HT1080 (cell line): ENCODE data around the gene ZNF524. TPM values are rescaled to one million over a fixed set of nuclear protein-coding genes. Genes with fewer than 3 reads are reported as not detected.

ENCODE experiments used
- DNase-seq: peaks from one replicate; pipeline ENCODE4 v3.0.0-alpha.2; 2015; ENCODE audit warnings: low read depth
- total RNA-seq: library from RNA; depleted of rRNA; stranded (reverse); fragments of >200 nt; shearing (Covaris generic); gene quantifications from 2 replicates; pipeline ENCODE4 v1.2.3, GENCODE V29; 2014

ZNF524 gene
- total RNA-seq, 1 experiment from 2014 or later = 26.2 TPM

DNA sequence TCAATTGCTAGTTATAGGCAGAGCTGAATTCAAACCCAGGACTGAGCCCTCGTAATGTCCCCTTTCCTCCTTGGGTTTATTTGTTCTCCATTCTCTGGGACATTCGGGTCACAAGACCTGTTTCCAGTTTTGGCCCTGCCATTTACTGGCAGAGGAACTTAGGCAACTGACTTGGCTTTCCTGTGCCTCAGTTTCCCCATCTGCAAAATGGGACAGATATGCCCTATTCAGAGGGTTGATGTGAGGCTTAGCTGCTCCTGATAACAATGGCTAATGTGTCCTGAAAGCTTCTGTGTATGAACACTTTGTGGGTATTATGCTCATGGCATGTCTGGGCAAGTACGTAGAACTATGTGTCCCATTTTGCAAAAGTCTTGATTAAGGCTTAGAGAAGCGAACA, 996 bp downstream of the ZNF524 start:
- no peak for DNase-seq

DNA sequence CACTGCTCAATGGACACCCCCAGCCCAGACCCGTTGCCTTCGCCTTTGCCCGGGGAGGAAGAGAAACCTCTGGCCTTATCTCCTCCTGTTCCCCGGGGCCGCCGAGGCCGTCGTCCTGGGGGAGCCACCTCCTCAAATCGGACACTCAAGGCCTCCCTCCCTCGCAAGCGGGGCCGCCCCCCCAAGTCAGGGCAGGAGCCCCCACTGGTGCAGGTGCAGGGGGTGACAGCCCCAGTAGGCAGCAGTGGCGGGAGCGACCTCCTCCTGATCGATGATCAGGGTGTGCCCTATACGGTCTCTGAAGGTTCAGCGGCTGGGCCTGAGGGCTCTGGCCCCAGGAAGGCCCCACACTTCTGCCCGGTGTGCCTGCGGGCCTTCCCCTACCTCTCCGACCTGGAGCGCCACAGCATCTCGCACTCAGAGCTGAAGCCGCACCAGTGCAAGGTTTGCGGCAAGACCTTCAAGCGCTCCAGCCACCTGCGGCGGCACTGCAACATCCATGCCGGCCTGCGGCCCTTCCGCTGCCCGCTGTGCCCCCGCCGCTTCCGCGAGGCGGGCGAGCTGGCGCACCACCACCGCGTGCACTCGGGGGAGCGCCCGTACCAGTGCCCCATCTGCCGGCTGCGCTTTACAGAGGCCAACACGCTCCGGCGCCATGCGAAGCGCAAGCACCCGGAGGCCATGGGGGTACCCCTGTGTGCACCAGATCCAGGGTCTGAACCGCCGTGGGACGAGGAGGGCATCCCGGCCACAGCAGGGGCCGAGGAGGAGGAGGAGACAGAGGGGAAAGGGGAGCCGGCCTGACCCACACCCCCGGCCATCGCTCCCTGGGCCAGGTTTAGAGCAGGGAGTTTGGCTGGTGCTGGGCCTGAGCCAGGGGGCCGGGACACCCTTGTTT, 2.3 kb downstream of the ZNF524 start:
- no peak for DNase-seq

DNA sequence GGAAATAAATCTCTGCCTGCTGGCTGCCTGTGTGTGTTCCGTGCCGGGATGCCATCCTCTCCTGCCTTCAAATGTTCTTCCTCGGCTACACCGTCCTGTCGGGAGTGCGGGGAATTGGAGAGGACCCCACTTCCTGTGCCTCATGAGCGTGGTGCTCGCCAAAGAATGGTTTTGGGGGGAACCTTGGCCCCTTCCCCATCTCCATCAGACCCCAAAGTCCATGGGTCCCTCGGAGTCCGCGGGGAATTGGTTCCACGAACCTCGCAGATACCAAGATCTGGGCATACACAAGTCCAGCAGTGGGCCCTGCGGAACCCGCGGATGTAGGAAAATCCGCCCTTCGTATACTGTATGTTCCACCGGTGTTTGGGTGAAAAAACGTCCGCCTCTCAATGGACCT, 3.0 kb downstream of the ZNF524 start:
- DNase-seq = no peak

GRCh38 chr19:55603581-55604292, 3.6 kb downstream of the ZNF524 start:
- DNase-seq = no peak

DNA sequence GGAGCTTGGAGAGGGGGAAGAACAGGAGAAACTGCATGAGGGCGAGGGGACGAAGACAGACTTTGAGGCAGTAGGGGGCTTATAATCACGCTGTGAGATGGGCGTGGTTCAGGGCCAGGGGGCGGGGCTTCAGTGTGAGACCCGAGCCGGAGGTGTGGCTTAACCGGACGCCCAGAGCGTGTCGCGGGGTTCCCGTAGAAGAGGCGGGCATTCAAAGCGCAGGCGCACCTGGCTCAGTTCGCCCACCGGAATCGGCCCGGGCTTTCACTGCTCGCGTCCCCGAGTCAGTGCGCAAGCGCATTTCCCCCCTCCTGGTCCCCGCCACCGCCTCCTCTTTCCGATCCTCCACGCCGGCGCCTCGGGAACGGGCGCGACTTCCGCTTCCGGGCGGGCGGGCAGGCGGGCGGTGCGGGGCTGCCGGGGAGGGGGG, 5.1 kb downstream of the ZNF524 start:
- DNase-seq = peak; percentile 99

GRCh38 chr19:55605637-55606470, 5.8 kb downstream of the ZNF524 start, which contains the start of gene ZNF865:
TSS of gene ZNF865 (plus strand) at chr19:55605647. CDS start at chr19:55613619, 7,972 bp downstream.
- DNase-seq = peak; percentile 85

DNA sequence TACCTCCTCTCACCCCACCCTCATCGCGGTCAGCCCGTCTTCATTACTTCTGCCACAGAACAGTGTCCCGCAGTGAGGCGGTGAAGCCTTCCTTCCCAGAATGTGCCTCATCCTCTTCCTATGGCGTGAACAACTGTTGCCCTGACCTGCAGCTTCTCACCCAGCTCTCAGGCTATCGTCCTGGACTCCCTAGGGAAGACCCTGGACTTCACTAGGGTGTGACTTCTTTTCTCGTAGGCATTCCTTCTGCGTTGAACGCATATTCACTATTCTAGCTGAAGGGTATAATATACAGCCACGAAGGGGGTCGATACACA, 6.3 kb downstream of the ZNF524 start:
- DNase-seq = no peak

GRCh38 chr19:55606817-55607216, 6.7 kb downstream of the ZNF524 start:
- DNase-seq = no peak

GRCh38 chr19:55609326-55609725, 9.2 kb downstream of the ZNF524 start:
- no peak for DNase-seq

DNA sequence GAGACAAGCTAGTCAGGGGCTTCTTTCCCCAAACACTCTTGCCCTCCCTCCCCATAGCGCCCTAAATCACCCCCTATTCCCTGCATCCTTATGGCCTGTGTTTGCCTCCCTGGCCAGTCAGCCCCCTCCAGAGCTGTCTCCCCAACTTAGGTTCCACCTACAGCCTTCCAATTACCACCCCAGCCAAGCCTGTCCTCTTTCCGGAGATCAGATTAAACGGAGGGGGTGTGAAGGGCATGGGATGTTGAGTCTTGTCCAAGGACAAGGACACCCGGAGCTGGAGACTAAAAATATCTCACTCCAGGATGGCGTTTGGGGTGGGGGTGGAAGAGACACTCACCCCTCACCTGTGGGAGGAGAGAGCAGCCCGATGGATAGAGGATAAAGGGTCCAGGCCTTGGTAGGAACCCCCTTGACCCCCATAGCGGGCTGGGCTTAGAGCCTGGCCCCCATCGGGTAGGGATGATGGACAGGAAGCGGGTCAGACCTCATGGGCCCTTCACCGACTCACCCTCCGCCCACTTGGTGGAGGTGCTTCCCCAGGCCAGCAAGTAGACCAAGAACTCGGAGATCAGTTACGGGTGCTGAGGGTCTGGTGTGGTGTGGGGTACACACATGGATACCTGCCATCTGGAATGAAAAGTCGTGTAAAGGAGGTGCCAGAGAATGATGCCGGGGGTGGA, 11.4 kb downstream of the ZNF524 start:
- DNase-seq = no peak

DNA sequence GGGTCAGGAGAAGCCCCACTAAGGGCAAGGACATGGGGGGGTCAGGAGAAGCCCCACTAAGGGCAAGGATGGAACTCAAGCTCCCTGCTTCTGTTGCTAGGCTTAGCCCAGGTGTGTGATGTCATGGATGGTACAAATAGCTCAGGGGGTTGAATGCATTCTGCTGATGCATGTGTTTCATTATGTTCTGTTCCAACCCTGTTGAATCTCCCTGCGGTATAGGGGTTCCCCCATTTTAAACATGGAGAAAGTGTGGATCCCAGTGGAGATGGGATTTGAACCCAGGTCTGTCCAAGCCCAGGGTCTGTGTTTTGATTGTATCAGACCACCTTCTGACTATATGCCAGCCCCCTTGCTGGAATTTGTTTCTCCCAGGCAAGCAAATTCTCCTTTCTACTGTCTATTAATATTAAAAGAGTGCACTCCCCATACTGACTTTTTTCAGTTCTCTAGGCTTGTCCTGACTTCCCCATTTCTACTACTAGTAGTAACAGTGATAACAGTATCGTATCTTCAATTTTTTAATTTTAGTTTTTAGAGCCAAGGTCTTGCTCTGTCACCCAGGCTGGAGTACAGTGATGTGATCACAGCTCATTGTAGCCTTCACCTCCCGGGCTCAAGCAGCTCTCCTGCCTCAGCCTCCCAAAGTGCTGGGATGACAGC, 12.0 kb downstream of the ZNF524 start:
- DNase-seq = no peak

DNA sequence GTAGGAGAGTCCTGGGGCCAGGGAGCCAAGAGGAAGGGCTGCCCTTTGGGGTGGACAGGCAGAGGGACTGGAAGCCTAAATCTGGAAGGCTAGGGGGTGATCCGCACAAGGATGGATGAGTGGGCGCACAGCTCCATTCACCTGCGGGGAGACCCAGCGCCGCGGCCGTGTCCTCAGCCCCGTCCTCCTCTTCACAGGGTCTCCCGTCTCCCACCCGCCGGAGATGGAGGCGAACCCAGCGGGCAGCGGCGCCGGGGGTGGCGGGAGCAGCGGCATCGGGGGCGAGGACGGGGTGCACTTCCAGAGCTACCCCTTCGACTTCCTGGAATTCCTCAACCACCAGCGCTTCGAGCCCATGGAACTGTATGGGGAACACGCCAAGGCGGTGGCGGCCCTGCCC, 13.3 kb downstream of the ZNF524 start:
- no peak for DNase-seq

DNA sequence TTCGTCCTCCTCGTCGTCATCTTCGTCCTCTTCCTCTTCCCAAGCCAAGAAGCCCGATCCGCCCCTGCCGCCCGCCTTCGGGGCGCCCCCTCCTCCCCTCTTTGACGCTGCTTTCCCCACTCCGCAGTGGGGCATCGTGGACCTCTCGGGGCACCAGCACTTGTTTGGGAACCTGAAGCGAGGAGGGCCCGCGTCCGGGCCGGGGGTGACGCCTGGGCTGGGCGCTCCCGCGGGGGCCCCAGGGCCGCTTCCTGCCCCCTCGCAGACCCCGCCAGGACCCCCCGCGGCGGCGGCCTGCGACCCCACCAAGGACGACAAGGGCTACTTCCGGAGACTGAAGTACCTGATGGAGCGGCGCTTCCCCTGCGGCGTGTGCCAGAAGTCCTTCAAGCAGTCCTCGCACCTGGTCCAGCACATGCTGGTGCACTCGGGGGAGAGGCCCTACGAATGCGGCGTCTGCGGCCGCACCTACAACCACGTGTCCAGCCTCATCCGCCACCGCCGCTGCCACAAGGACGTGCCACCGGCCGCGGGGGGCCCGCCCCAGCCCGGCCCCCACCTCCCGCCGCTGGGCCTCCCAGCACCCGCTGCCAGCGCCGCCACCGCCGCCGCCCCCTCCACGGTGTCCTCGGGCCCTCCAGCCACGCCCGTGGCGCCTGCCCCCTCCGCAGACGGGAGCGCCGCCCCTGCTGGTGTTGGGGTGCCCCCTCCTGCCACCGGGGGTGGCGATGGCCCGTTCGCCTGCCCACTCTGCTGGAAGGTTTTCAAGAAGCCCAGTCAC, 14.0 kb downstream of the ZNF524 start:
- DNase-seq = no peak

GRCh38 chr19:55614711-55615542, 14.8 kb downstream of the ZNF524 start:
- DNase-seq = no peak

GRCh38 chr19:55615543-55616394, 15.7 kb downstream of the ZNF524 start:
- DNase-seq = no peak

DNA sequence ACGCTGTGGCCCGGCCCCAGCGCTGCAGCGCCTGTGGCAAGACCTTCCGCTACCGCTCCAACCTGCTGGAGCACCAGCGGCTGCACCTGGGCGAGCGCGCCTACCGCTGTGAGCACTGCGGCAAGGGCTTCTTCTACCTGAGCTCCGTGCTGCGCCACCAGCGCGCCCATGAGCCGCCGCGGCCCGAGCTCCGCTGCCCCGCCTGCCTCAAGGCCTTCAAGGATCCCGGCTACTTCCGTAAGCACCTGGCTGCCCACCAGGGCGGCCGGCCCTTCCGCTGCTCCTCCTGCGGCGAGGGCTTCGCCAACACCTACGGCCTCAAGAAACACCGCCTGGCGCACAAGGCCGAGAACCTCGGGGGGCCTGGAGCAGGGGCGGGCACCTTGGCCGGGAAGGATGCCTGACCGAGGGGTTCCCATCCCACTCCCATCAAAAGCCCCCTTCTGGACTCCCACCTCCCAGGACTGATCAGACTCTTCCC, 16.3 kb downstream of the ZNF524 start:
- DNase-seq = no peak

GRCh38 chr19:55617426-55617825, 17.3 kb downstream of the ZNF524 start:
- DNase-seq = peak; percentile 37

- no peak for DNase-seq
Measured at GRCh38 chr19:55618426-55618825, 18.3 kb downstream of the ZNF524 start.
